ENCODE data around the gene MCC. TPM values are rescaled to one million over a fixed set of nuclear protein-coding genes. Genes with fewer than 3 reads are reported as not detected.

MCC gene
- total RNA-seq, 1 experiment from 2014 or later, result 7.1 TPM

DNA sequence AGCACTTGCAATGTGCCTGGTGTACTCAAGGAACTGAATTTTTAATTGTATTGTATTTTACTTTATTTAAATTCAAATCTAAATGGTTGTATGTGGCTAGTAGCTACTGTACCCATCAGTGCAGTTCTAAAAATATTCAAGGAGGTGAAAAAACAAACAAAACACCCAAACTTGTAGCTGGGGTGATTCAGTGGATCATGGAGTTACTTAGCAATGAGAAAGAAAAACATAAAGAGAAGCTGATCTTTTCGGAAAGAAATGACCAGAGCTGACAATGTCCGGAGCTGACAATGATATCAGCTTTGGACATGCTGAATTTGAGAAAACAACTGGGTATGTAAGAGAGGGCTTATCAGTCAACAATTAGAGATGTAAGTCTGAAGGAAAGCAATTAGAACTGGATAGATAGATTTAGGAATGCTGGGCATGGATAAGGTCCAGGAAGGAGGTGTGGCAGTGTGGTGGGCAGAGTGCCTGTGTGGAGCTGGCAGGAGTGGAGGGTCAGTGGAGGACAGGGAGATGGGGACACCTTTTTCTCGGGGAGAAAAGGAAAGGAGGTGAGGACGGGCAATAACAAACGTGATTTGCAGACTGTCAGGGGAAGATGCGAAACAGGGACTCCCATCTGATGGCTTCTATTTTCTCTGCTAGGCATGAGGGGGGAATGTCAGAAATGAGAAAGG, 398.5 kb downstream of the MCC start:
- Histone ChIP-seq H3K9ac (ENCODE audit: low read length) (no peak overlapping the region), H3K4me3 (ENCODE audit: low read length) (no peak overlapping the region), H4K20me1 (ENCODE audit: low read length) (no peaks in the 10 kb centered on the region), H3K27me3 (ENCODE audit: low read length) (no peaks in the 10 kb centered on the region), H3K4me1 (ENCODE audit: insufficient read depth, low read length) (peaks cover 22% of the 10 kb centered on the region), H3K27ac (ENCODE audit: low read length) (no peak overlapping the region), H3K4me2 (ENCODE audit: low read length) (no peak overlapping the region), H3K9me3 (ENCODE audit: low read length) (no peaks in the 10 kb centered on the region), H2AFZ (ENCODE audit: low read length) (no peak overlapping the region), H3K9me2 (replicated peaks; ENCODE audit: low read length) (no peaks in the 10 kb centered on the region), H3K36me3 (ENCODE audit: low read depth, low read length) (no peaks in the 10 kb centered on the region), H3F3A (ENCODE audit: low read length, unreplicated experiment) (no peaks in the 10 kb centered on the region), H3K79me2 (ENCODE audit: low read length) (no peaks in the 10 kb centered on the region)
- BruUV-seq (replicated peaks), result no TSS peak
- TF ChIP-seq, protein P1, sequence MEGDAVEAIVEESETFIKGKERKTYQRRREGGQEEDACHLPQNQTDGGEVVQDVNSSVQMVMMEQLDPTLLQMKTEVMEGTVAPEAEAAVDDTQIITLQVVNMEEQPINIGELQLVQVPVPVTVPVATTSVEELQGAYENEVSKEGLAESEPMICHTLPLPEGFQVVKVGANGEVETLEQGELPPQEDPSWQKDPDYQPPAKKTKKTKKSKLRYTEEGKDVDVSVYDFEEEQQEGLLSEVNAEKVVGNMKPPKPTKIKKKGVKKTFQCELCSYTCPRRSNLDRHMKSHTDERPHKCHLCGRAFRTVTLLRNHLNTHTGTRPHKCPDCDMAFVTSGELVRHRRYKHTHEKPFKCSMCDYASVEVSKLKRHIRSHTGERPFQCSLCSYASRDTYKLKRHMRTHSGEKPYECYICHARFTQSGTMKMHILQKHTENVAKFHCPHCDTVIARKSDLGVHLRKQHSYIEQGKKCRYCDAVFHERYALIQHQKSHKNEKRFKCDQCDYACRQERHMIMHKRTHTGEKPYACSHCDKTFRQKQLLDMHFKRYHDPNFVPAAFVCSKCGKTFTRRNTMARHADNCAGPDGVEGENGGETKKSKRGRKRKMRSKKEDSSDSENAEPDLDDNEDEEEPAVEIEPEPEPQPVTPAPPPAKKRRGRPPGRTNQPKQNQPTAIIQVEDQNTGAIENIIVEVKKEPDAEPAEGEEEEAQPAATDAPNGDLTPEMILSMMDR (conservative IDR thresholded peaks at IDR 0.05; ENCODE audit: low read depth, low read length), result no peak
- TF ChIP-seq EZH2phosphoT487 (IDR thresholded peaks at IDR 0.05; ENCODE audit: borderline replicate concordance, low read length) (no peak), EZH2 (IDR thresholded peaks at IDR 0.05; ENCODE audit: low read length, unreplicated experiment) (no peak)
- ChIA-PET CTCF (no interaction called here), POLR2A (ENCODE audit: unreplicated experiment) (no interaction called here)
- intact Hi-C loops (cut with micrococcal nuclease), result no loop called here
- DNase-seq (no peak), ATAC-seq (no peak)

DNA sequence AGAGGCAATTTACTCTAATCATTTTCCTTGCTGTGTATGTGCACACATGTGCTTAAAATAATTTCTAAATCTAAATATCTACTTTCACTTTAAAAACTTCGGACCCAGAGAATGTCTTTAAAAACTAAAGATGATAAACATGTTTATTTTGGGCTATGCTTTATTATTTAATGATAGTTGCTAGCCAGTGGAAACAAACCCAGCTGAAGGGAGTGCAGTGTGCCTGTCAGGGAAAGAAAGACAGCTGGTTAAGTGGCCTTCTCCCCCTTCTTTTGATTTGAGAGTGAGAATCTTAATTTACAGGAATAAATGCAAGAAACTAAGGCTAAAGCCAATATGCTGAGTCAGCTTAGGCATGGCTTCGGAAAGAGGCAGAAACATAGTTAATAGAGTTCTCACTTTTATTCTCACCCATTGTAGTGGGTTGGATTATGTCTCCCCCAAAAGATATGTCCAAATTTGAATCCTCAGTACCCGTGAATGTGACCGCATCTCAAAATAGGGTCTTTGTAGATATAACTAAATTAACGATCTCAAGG, 400.2 kb downstream of the MCC start:
- no peaks in the 10 kb centered on the region for H3K9me3 ChIP-seq (ENCODE audit: low read length)
- H3K4me1 ChIP-seq (ENCODE audit: insufficient read depth, low read length), result peaks cover 14% of the 10 kb centered on the region
- no peak overlapping the region for H3K27ac ChIP-seq (ENCODE audit: low read length)
- ATAC-seq, result no peak
- no peak for DNase-seq
- H4K20me1 ChIP-seq (ENCODE audit: low read length), result no peaks in the 10 kb centered on the region
- TF ChIP-seq EZH2phosphoT487 (IDR thresholded peaks at IDR 0.05; ENCODE audit: borderline replicate concordance, low read length), result no peak
- TF ChIP-seq EZH2 (IDR thresholded peaks at IDR 0.05; ENCODE audit: low read length, unreplicated experiment), result no peak
- TF ChIP-seq, protein P1 (conservative IDR thresholded peaks at IDR 0.05; ENCODE audit: low read depth, low read length), result no peak
- no TSS peak for BruUV-seq (replicated peaks)
- H3K9ac ChIP-seq (ENCODE audit: low read length), result no peak overlapping the region
- H3K4me2 ChIP-seq (ENCODE audit: low read length), result no peak overlapping the region
- H3K9me2 ChIP-seq (replicated peaks; ENCODE audit: low read length), result no peaks in the 10 kb centered on the region
- no peak overlapping the region for H3K4me3 ChIP-seq (ENCODE audit: low read length)
- intact Hi-C loops (cut with micrococcal nuclease), result no loop called here
- POLR2A ChIA-PET (ENCODE audit: unreplicated experiment), result no interaction called here
- no peaks in the 10 kb centered on the region for H3F3A ChIP-seq (ENCODE audit: low read length, unreplicated experiment)
- H2AFZ ChIP-seq (ENCODE audit: low read length), result no peak overlapping the region
- CTCF ChIA-PET, result no interaction called here
- H3K27me3 ChIP-seq (ENCODE audit: low read length), result no peaks in the 10 kb centered on the region
- H3K79me2 ChIP-seq (ENCODE audit: low read length), result no peaks in the 10 kb centered on the region
- no peaks in the 10 kb centered on the region for H3K36me3 ChIP-seq (ENCODE audit: low read depth, low read length)

DNA sequence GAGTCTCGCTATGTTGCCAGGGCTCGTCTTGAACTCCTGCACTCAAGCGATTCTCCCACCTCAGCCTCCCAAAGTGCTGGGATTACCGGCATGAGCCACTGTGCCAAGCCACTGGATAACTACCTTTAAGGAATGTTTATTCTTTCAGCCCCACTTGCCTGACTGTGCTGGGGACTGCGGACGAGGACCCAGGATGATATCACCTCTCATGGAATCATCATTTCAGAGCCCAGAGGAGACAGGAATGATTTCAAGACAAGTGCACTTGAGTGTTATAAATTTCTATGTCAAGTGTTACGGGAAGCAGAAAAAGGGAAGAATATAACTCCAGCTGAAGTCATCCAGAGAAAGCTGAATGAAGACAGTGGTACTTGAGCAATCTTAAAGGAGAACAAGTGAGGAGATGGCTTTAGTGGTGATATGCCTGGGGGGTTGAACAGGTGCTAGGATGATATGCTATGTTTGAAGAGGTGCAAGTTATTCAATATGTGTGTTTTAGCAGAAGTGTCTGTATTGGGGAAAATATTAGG, 402.3 kb downstream of the MCC start:
- Histone ChIP-seq H3K9me3 (ENCODE audit: low read length) (no peaks in the 10 kb centered on the region), H3K9ac (ENCODE audit: low read length) (no peak overlapping the region), H3K36me3 (ENCODE audit: low read depth, low read length) (no peaks in the 10 kb centered on the region), H3K79me2 (ENCODE audit: low read length) (no peaks in the 10 kb centered on the region), H3K9me2 (replicated peaks; ENCODE audit: low read length) (no peaks in the 10 kb centered on the region), H2AFZ (ENCODE audit: low read length) (no peak overlapping the region), H3K4me2 (ENCODE audit: low read length) (no peak overlapping the region), H3F3A (ENCODE audit: low read length, unreplicated experiment) (no peaks in the 10 kb centered on the region), H4K20me1 (ENCODE audit: low read length) (no peaks in the 10 kb centered on the region), H3K27ac (ENCODE audit: low read length) (no peak overlapping the region), H3K4me3 (ENCODE audit: low read length) (no peak overlapping the region), H3K27me3 (ENCODE audit: low read length) (no peaks in the 10 kb centered on the region), H3K4me1 (ENCODE audit: insufficient read depth, low read length) (peaks cover 26% of the 10 kb centered on the region)
- BruUV-seq (replicated peaks), result no TSS peak
- ATAC-seq (no peak), DNase-seq (no peak)
- ChIA-PET CTCF (no interaction called here), POLR2A (ENCODE audit: unreplicated experiment) (no interaction called here)
- intact Hi-C loops (cut with micrococcal nuclease), result no loop called here
- TF ChIP-seq, protein P1 (conservative IDR thresholded peaks at IDR 0.05; ENCODE audit: low read depth, low read length), result no peak
- TF ChIP-seq EZH2phosphoT487 (IDR thresholded peaks at IDR 0.05; ENCODE audit: borderline replicate concordance, low read length) (no peak), EZH2 (IDR thresholded peaks at IDR 0.05; ENCODE audit: low read length, unreplicated experiment) (no peak)

All from PC-3 (cell line).